ENCODE measurements around the gene QPRT. TPM values are rescaled to one million over a fixed set of nuclear protein-coding genes. Genes with fewer than 3 reads are reported as not detected.
"Not testable (repeated sequence)": the region's sequence is repeated elsewhere in the genome, so short reads cannot be mapped to it uniquely, and the experiment has no call there.

Gene QPRT
- total and polyA plus RNA-seq, 4 donors = 79.4 to 143 (median 100) TPM

DNA sequence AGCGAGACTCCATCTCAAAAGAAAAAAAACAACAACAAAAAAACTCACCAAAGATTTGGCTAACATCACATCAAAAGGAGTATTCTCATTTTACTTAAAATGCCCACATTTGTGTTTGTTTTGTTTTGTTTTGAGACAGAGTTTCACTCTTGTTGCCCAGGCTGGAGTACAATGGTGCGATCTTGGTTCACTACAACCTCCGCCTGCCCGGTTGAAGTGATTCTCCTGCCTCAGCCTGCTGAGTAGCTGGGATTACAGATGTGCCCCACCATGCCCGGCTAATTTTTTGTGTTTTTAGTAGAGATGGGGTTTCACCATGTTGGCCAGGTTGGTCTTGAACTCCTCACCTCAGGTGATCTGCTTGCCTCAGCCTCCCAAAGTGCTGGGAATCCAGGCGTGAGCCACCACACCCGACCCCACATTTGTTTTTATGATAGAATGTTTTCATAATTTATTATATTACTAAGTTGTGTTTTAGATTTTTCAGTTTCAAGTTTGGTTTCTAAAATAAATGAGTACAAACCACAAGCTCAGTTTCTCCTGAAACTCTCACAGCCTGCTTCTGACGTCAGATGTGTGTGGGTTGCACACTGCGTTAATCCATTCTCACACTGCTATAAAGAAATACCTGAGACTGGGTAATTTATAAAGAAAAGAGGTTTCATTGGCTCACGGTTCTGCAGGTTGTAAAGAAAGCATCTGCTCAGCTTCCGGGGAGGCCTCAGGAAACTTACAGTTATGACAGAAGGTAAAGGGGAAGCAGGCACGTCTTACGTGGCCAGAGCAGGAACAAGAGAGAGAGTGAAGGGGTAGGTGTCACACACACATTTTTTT is 53.0 kb downstream of the QPRT start:
- not testable (repeated sequence) for H3K27me3 ChIP-seq (ENCODE audit: control insufficient read depth in 4 of 4, insufficient read depth in 4 of 4, low read length in 3 of 4); DNase-seq (ENCODE audit: low spot score); H3K9me3 ChIP-seq (ENCODE audit: control insufficient read depth in 4 of 4, low read length in 3 of 4); H3K27ac ChIP-seq (ENCODE audit: low read depth in 1 of 2, low read length in 2 of 2); H3K4me1 ChIP-seq (ENCODE audit: control insufficient read depth in 4 of 4, insufficient read depth in 4 of 4, low read length in 3 of 4); H3K4me3 ChIP-seq (ENCODE audit: low read depth in 1 of 3, low read length in 3 of 3); H3K36me3 ChIP-seq (ENCODE audit: control insufficient read depth in 4 of 4, insufficient read depth in 3 of 4, low read depth in 1 of 4, low read length in 3 of 4); H3K9ac ChIP-seq (ENCODE audit: low read depth in 1 of 2, low read length in 2 of 2)
- WGBS = 85% methylated on average over 13 of the region's 13 CpGs

DNA sequence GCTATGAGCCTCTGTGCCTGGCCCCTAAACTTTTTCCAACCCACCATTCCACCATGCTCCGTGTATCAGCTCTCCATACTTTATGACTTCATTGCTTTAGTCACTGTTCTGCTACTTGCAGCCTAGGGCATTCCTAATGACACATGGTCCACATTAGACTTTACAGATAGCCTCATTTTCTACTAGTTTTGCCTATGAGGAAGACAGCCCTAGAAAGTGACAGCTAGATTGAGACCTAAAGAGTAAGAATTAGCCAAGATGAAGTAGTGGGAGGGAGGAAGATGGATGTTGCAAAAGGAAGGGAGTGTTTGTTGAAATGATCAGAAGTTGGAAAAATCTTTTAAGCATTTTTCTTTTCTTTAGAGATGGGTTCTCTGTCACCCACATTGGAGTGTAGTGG is 55.8 kb downstream of the QPRT start:
- Histone ChIP-seq H3K9me3 (ENCODE audit: control insufficient read depth in 4 of 4, low read length in 3 of 4) (no peaks in the 10 kb centered on the region), H3K4me3 (ENCODE audit: low read depth in 1 of 3, low read length in 3 of 3) (no peak overlapping the region), H3K36me3 (ENCODE audit: control insufficient read depth in 4 of 4, insufficient read depth in 3 of 4, low read depth in 1 of 4, low read length in 3 of 4) (no peaks in the 10 kb centered on the region), H3K27me3 (ENCODE audit: control insufficient read depth in 4 of 4, insufficient read depth in 4 of 4, low read length in 3 of 4) (no peaks in the 10 kb centered on the region), H3K27ac (ENCODE audit: low read depth in 1 of 2, low read length in 2 of 2) (no peak overlapping the region), H3K9ac (ENCODE audit: low read depth in 1 of 2, low read length in 2 of 2) (no peak overlapping the region), H3K4me1 (ENCODE audit: control insufficient read depth in 4 of 4, insufficient read depth in 4 of 4, low read length in 3 of 4) (no peaks in the 10 kb centered on the region)
- 90% methylated on average over 1 of the region's 1 CpG for WGBS
- no peak for DNase-seq (ENCODE audit: low spot score)
- TF ChIP-seq RXRA (IDR thresholded peaks at IDR 0.05) = no peak
- TF ChIP-seq YY1 (IDR thresholded peaks at IDR 0.05) = no peak
- TF ChIP-seq, protein P1, sequence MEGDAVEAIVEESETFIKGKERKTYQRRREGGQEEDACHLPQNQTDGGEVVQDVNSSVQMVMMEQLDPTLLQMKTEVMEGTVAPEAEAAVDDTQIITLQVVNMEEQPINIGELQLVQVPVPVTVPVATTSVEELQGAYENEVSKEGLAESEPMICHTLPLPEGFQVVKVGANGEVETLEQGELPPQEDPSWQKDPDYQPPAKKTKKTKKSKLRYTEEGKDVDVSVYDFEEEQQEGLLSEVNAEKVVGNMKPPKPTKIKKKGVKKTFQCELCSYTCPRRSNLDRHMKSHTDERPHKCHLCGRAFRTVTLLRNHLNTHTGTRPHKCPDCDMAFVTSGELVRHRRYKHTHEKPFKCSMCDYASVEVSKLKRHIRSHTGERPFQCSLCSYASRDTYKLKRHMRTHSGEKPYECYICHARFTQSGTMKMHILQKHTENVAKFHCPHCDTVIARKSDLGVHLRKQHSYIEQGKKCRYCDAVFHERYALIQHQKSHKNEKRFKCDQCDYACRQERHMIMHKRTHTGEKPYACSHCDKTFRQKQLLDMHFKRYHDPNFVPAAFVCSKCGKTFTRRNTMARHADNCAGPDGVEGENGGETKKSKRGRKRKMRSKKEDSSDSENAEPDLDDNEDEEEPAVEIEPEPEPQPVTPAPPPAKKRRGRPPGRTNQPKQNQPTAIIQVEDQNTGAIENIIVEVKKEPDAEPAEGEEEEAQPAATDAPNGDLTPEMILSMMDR (IDR thresholded peaks at IDR 0.05; ENCODE audit: low read depth, low read length, missing input control) = no peak
- no peak for TF ChIP-seq EGR1 (IDR thresholded peaks at IDR 0.05; ENCODE audit: low read depth in 2 of 2)
- no peak for TF ChIP-seq NR2F2 (IDR thresholded peaks at IDR 0.05)
- no peak for TF ChIP-seq JUND (IDR thresholded peaks at IDR 0.05)
- no peak for TF ChIP-seq GABPA (IDR thresholded peaks at IDR 0.05 in 1 of 2, conservative IDR thresholded peaks at IDR 0.05 in 1 of 2)
- TF ChIP-seq, protein P2, sequence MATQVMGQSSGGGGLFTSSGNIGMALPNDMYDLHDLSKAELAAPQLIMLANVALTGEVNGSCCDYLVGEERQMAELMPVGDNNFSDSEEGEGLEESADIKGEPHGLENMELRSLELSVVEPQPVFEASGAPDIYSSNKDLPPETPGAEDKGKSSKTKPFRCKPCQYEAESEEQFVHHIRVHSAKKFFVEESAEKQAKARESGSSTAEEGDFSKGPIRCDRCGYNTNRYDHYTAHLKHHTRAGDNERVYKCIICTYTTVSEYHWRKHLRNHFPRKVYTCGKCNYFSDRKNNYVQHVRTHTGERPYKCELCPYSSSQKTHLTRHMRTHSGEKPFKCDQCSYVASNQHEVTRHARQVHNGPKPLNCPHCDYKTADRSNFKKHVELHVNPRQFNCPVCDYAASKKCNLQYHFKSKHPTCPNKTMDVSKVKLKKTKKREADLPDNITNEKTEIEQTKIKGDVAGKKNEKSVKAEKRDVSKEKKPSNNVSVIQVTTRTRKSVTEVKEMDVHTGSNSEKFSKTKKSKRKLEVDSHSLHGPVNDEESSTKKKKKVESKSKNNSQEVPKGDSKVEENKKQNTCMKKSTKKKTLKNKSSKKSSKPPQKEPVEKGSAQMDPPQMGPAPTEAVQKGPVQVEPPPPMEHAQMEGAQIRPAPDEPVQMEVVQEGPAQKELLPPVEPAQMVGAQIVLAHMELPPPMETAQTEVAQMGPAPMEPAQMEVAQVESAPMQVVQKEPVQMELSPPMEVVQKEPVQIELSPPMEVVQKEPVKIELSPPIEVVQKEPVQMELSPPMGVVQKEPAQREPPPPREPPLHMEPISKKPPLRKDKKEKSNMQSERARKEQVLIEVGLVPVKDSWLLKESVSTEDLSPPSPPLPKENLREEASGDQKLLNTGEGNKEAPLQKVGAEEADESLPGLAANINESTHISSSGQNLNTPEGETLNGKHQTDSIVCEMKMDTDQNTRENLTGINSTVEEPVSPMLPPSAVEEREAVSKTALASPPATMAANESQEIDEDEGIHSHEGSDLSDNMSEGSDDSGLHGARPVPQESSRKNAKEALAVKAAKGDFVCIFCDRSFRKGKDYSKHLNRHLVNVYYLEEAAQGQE (IDR thresholded peaks at IDR 0.05) = no peak
- TF ChIP-seq FOXA2 (IDR thresholded peaks at IDR 0.05) = no peak
- TF ChIP-seq, protein P3, sequence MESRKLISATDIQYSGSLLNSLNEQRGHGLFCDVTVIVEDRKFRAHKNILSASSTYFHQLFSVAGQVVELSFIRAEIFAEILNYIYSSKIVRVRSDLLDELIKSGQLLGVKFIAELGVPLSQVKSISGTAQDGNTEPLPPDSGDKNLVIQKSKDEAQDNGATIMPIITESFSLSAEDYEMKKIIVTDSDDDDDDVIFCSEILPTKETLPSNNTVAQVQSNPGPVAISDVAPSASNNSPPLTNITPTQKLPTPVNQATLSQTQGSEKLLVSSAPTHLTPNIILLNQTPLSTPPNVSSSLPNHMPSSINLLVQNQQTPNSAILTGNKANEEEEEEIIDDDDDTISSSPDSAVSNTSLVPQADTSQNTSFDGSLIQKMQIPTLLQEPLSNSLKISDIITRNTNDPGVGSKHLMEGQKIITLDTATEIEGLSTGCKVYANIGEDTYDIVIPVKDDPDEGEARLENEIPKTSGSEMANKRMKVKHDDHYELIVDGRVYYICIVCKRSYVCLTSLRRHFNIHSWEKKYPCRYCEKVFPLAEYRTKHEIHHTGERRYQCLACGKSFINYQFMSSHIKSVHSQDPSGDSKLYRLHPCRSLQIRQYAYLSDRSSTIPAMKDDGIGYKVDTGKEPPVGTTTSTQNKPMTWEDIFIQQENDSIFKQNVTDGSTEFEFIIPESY (IDR thresholded peaks at IDR 0.05) = no peak
- TF ChIP-seq RAD21 (IDR thresholded peaks at IDR 0.05) = no peak
- no peak for TF ChIP-seq SP1 (IDR thresholded peaks at IDR 0.05)
- TF ChIP-seq, protein P4, sequence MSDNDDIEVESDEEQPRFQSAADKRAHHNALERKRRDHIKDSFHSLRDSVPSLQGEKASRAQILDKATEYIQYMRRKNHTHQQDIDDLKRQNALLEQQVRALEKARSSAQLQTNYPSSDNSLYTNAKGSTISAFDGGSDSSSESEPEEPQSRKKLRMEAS (IDR thresholded peaks at IDR 0.05) = no peak
- TF ChIP-seq HNF4G (IDR thresholded peaks at IDR 0.05) = no peak

Data from liver (tissue), 9 donors.